Body of pancreas (tissue), 4 donors: ENCODE results near the gene RSF1. TPM values are rescaled to one million over a fixed set of nuclear protein-coding genes. Genes with fewer than 3 reads are reported as not detected.
"Not testable (repeated sequence)": the region's sequence is repeated elsewhere in the genome, so short reads cannot be mapped to it uniquely, and the experiment has no call there.

Experiments
- ATAC-seq: fragments of 150-250 bp; one replicate; pipeline ENCODE4 v1.9.1; 2016
- DNase-seq, 4 donors: peaks; one replicate each; pipeline ENCODE4 v3.0.0-alpha.2; 2019
- H3K27ac ChIP-seq, 4 donors: fragments of 200-600 bp; sonication (generic); 1 replicate in 3 of 4; 2 replicates in 1 of 4; pipeline versions ENCODE4 v1.5.1 to v1.6.1; 2016 to 2019; ENCODE audit warnings: mild to moderate bottlenecking in 1 of 4, mixed read lengths in 1 of 4, moderate library complexity in 1 of 4
- H3K27me3 ChIP-seq, 2 donors: fragments of 200-600 bp; sonication (generic); one replicate each; pipeline ENCODE4 v1.6.0; 2016; ENCODE audit warnings: mild to moderate bottlenecking in 1 of 2
- H3K36me3 ChIP-seq, 2 donors: fragments of 200-600 bp; sonication (generic); replicated peaks in 1 of 2; 2 replicates each; pipeline ENCODE4 v1.5.1; 2016; ENCODE audit warnings: low read depth in 2 of 2; ENCODE audit not compliant: insufficient read depth in 1 of 2
- H3K4me1 ChIP-seq: fragments of 200-600 bp; sonication (generic); one replicate; pipeline ENCODE4 v1.6.0; 2016
- H3K4me3 ChIP-seq, 2 donors: fragments of 200-600 bp; sonication (generic); 1 replicate in 1 of 2; 2 replicates in 1 of 2; pipeline ENCODE4 v1.5.1; 2016 to 2019
- H3K9me3 ChIP-seq, 3 donors: fragments of 200-600 bp; sonication (generic); 1 replicate in 2 of 3; 2 replicates in 1 of 3; pipeline ENCODE4 v1.5.1; 2016
- POLR2A ChIP-seq, 3 donors: fragments of 450-650 bp; IDR thresholded peaks; one replicate each; pipeline ENCODE4 v1.6.1; 2016; ENCODE audit warnings: antibody characterized with exemption in 3 of 3, mild to moderate bottlenecking in 2 of 3
- WGBS, 2 donors: methylation state at CpG; one replicate each; pipeline ENCODE4 v1.1.5; 2017; 5-methylcytosine and 5-hydroxymethylcytosine counted together
- intact Hi-C: fragments of 100-400 bp; cut with DNase I; formaldehyde crosslinking; loops from one replicate; pipeline ENCODE4 v1.15.1; 2023
- total RNA-seq, 2 donors: library from RNA; depleted of rRNA; stranded (reverse); fragments of >200 nt; gene quantifications; one replicate each; pipeline ENCODE4 v1.1.0, GENCODE V29; 2016
- TF ChIP-seq, protein P1 (sequence below), 7 experiments: fragments of 450-650 bp in 4 of 7; fragments of 200-600 bp in 3 of 7; sonication (generic) in 3 of 7; IDR thresholded peaks; one replicate each; pipeline ENCODE4 v1.5.1; 2016 to 2019; ENCODE audit warnings: antibody characterized with exemption in 7 of 7

RSF1 gene
- total RNA-seq, 2 donors from 2014 or later, result 18.2 to 129 TPM

DNA sequence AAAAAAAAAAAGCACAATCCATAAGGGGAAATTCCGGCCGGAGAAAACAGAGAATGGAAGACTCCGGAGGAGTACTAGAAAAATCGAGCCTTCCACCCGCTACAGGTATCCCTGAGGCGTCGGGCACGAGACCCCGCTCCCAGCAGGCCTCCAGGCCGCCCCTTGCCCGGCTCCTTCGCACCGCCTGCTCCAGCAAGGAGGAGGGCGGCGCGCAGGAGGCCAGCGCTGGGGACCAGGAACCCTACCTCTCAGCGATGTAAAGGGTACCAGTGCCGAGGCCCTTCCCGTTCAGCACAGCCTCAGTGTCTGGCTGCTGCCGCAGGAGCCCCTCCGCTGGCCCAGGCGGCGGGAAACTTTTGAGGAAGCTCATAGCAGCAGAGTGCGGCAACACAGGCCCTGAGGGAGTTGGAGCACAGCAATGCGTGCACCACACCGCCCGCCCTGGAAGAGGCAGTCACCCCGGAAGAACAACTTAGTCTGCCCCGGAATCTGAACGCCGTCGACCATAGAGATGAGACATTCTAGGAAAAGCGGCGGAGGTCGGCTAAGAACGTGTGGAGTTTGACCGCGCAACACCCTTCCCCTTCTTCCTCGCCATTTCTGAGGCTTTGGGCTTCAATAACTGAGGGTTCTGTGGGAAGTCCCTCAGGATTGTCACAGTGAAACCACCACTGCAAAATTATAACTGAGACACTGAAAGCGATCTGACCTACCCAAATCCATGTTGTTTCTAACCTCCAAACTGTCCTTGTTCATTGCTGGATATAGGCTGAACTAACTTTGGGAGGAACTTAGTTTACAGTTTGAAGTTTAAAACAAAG, 183.0 kb downstream of the RSF1 start, which contains the start of gene CLNS1A:
TSS of gene CLNS1A (minus strand) at position 450 of the 821 bp plus-strand sequence. CDS start at position 370, 80 bp downstream.
- Histone ChIP-seq H3K4me3 (peak within 1 kb of the TSS; percentile 70 to 100), H3K9me3 (no peaks in the 10 kb centered on the region), H3K36me3 (no peaks in the 10 kb centered on the region), H3K4me1 (peaks cover 22% of the 10 kb centered on the region), H3K27me3 (no peaks in the 10 kb centered on the region), H3K27ac (peak within 1 kb of the TSS; percentile 13 to 81 (median 54))
- ATAC-seq (peak; percentile 98), DNase-seq (peak; percentile 83 to 90 (median 86))
- 0 to 1% methylated on average over 16 to 41 of the region's 41 CpGs for WGBS, 2 donors
- TF ChIP-seq, protein P1, sequence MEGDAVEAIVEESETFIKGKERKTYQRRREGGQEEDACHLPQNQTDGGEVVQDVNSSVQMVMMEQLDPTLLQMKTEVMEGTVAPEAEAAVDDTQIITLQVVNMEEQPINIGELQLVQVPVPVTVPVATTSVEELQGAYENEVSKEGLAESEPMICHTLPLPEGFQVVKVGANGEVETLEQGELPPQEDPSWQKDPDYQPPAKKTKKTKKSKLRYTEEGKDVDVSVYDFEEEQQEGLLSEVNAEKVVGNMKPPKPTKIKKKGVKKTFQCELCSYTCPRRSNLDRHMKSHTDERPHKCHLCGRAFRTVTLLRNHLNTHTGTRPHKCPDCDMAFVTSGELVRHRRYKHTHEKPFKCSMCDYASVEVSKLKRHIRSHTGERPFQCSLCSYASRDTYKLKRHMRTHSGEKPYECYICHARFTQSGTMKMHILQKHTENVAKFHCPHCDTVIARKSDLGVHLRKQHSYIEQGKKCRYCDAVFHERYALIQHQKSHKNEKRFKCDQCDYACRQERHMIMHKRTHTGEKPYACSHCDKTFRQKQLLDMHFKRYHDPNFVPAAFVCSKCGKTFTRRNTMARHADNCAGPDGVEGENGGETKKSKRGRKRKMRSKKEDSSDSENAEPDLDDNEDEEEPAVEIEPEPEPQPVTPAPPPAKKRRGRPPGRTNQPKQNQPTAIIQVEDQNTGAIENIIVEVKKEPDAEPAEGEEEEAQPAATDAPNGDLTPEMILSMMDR (IDR thresholded peaks at IDR 0.05), result peak in 1 of 7 experiments; percentile 12
- TF ChIP-seq POLR2A (IDR thresholded peaks at IDR 0.05), result peak; percentile 50 to 87 (median 85)
- intact Hi-C loops, result no loop called here

DNA sequence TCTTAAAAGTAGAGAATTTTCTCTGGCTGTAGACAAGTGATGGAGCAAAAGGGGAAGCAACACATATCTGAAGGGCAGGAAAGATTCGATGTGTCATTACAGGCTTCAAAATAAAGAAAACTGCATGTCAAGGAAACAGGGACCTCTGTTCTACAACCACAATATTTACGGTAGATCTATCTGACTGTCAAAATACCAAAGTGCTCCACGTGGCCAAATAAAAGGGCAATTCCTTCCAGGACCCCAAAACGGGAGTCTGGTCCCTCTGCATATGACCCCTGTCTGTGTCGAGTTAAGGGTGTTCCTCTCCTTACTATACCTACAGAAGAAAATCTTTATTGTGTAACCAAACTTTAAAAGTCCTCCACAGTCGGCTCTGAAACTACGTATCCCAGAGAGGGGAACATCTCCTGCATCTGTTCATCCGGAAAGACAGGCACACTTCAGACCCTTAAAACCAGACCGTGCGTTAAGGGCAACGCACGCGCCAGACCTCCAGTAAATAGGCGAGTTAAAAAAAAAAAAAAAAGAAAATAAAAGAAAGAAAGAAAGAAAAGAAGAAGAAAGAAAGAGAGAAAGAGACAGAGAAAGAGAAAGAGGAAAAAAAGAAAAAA, 183.7 kb downstream of the RSF1 start:
- Histone ChIP-seq H3K27ac (peak overlapping the region in 2 of 4 donors; percentile 29 to 79), H3K36me3 (no peaks in the 10 kb centered on the region), H3K27me3 (no peaks in the 10 kb centered on the region), H3K9me3 (no peaks in the 10 kb centered on the region), H3K4me1 (peaks cover 22% of the 10 kb centered on the region), H3K4me3 (peak overlapping the region; percentile 70 to 100)
- TF ChIP-seq, protein P1 (IDR thresholded peaks at IDR 0.05), result no peak
- TF ChIP-seq POLR2A (IDR thresholded peaks at IDR 0.05), result no peak
- DNase-seq, result no peak
- intact Hi-C loops, result no loop called here
- WGBS, 2 donors, result 1 to 3% methylated on average over 14 of the region's 14 CpGs
- no peak for ATAC-seq

DNA sequence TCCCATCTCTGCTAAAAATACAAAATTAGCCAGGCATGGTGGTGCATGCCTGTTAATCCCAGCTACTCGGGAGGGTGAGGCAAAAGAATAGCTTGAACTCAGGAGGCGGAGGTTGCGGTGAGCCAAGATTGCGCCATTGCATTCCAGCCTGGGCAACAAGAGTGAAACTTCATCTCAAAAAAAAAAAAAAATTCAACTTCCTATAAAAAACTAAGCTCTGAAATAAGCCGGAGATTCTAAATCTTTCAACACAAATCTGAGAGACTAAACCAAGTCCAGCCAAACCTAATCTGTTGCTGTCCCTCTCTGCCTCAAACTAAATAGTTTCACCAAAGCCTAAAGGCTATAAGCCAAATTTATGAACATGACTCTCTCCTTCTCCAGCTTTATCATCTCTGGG, 186.6 kb downstream of the RSF1 start:
- ATAC-seq, intact Hi-C loops, H3K4me3 ChIP-seq, H3K36me3 ChIP-seq, H3K27me3 ChIP-seq, H3K9me3 ChIP-seq: not testable (repeated sequence)
- peak overlapping the region in 1 of 4 donors; percentile 44 for H3K27ac ChIP-seq
- WGBS, 2 donors, result 75 to 88% methylated on average over 5 of the region's 5 CpGs
- H3K4me1 ChIP-seq, result peaks cover 22% of the 10 kb centered on the region
- peak in 2 of 4 donors; percentile 13 to 39 for DNase-seq

DNA sequence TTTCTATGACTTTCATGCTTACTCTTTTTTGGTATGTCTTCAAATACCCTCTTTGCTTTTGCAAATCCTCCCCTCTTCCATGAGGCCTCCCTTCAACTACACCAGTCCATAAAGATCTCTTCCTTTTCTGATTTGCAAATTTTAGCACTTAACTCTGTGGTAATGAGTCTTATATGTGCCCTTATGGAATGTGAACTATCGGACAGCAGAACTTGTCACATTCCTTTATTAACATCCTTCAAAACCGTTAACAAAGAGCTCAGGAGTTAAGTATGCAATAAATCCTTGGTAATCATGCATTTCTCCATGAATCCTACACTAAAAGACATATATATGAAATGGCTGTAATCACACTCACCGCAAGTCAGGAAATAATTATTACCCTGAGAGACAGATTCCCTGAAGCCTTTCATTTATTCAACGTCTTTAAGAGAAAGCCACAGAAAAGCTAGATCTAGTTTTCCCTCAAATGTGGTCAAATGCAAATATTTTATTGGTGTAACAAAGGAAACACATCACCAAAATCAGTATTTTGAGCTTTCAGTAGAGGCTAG, 190.3 kb downstream of the RSF1 start:
- H3K4me1 ChIP-seq, result no peaks in the 10 kb centered on the region
- no peak for ATAC-seq
- 77 to 85% methylated on average over 4 of the region's 4 CpGs for WGBS, 2 donors
- no peaks in the 10 kb centered on the region for H3K27me3 ChIP-seq
- H3K9me3 ChIP-seq, result no peaks in the 10 kb centered on the region
- intact Hi-C loops, result no loop called here
- DNase-seq, result no peak
- no peak overlapping the region for H3K27ac ChIP-seq
- TF ChIP-seq, protein P1 (IDR thresholded peaks at IDR 0.05), result no peak
- no peak for TF ChIP-seq POLR2A (IDR thresholded peaks at IDR 0.05)
- H3K36me3 ChIP-seq, result peaks cover 0 to 3% of the 10 kb centered on the region in 2 donors
- H3K4me3 ChIP-seq, result no peak overlapping the region

DNA sequence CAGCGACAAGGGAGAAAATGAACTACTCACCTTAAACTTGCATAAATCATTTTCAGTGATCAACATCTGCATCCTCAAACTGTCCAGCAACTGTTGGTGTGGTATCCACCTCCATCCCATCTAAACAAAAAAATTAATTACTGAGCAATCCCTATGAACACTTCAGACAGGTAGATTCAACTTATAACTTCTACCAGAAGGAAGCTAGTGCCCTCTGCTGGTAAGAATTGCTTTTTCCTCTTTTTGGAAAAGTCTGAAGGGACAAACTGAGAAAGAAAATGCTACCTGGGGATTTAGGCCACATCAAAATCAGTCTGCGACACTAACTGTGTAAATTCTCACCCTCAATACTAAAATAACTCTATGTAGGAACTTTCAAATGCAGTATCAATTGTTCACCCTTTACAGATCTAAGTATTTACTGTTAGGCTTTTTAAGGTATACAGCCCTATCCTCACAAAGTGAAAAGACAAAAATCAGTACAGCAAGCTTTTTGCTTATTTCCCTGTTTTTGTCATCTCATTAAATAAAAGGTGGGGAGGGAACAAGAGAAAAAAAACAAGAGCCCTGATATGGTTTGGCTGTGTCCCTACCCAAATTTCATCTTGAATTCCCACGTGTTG, 200.8 kb downstream of the RSF1 start:
- peak in 1 of 4 donors; percentile 42 for DNase-seq
- H3K27ac ChIP-seq, result no peak overlapping the region
- H3K4me3 ChIP-seq, result no peak overlapping the region
- ATAC-seq, result peak; percentile 42
- no peaks in the 10 kb centered on the region for H3K9me3 ChIP-seq
- peaks cover 0 to 33% of the 10 kb centered on the region in 2 donors for H3K36me3 ChIP-seq
- H3K4me1 ChIP-seq, result no peaks in the 10 kb centered on the region
- 75 to 85% methylated on average over 3 of the region's 3 CpGs for WGBS, 2 donors
- TF ChIP-seq POLR2A (IDR thresholded peaks at IDR 0.05), result no peak
- TF ChIP-seq, protein P1 (IDR thresholded peaks at IDR 0.05), result peak; percentile 50 to 74 (median 67)
- intact Hi-C loops, result no loop called here
- no peaks in the 10 kb centered on the region for H3K27me3 ChIP-seq
